ENCODE data around the gene PGM5.

The PGM5 gene

DNA sequence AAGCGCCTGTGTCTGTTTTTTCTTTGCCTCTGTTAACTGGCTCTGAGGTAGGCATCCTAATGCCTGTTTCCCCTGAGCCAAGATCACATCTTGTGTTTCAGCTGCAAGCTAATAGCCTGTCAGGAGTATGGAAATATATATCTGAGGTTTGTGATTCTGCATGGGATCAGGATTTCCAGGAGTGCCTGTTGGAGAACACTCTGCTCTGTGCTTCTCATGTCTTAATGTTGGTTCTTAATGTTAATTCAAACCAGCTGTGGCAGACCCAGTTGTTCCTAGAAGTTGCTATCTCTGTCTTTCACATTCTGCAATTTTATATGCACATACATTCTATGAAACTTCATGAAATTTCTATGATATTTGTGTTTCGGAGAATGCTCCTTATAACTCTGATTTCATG is 72.1 kb downstream of the PGM5 start:
- no peaks in the 10 kb centered on the region for H3K27me3 ChIP-seq (ENCODE audit: insufficient read depth, low read length)

DNA sequence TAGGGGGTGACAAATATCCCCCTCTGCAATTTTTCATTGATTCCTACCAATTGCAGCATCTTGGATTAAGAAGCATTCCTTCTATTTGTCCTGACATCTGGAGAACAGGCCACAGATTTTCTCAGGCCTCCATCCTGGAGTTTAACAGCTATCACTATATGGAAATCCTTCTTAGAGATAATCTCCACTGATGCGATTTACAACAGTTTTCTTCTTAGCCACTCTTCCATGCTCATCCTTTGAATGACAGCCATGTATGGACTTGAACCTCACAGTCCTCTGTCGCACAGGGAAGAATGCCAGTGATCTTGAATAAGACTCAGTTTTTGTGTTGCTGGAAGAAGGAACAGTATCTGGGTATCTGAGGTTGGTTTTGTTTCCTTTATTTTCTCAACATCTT is 73.2 kb downstream of the PGM5 start:
- no peaks in the 10 kb centered on the region for H3K9me3 ChIP-seq (ENCODE audit: low read length)
- no peak overlapping the region for H2AFZ ChIP-seq (ENCODE audit: low read depth, low read length)
- no peaks in the 10 kb centered on the region for H3K4me1 ChIP-seq (ENCODE audit: insufficient read depth, low read length)
- no peak overlapping the region for H3K4me3 ChIP-seq (ENCODE audit: low read length)
- no peaks in the 10 kb centered on the region for H3K27me3 ChIP-seq (ENCODE audit: insufficient read depth, low read length)
- H3K36me3 ChIP-seq (ENCODE audit: insufficient read depth, low read length), result no peaks in the 10 kb centered on the region

More for the DNA sequence above, 72.1 kb downstream of the PGM5 start:
- Histone ChIP-seq H2AFZ (ENCODE audit: low read depth, low read length) (no peak overlapping the region), H3K4me1 (ENCODE audit: insufficient read depth, low read length) (no peaks in the 10 kb centered on the region), H3K9me3 (ENCODE audit: low read length) (no peaks in the 10 kb centered on the region), H3K4me3 (ENCODE audit: low read length) (no peak overlapping the region), H3K36me3 (ENCODE audit: insufficient read depth, low read length) (no peaks in the 10 kb centered on the region)

DNA sequence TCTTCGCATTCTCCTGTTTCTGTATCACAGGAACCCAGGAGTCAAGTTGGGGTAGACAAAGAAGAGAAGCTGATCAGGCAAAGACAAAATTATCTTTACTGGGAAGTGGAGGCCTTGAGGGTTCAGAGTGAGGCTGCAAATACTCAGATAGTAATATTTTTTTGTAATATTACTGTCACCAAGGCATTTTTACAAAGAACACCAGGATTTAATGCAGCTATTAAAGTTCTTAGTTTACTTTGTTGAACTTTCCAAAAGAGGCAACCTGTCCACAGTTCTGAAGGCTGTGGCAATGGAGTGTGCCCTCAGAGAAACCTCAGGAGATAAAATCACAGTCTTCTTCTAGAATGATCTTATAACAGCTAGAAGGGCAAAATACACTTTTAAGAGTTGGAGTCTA is 74.9 kb downstream of the PGM5 start:
- Histone ChIP-seq H3K9me3 (ENCODE audit: low read length) (no peaks in the 10 kb centered on the region), H3K27me3 (ENCODE audit: insufficient read depth, low read length) (no peaks in the 10 kb centered on the region), H3K4me1 (ENCODE audit: insufficient read depth, low read length) (no peaks in the 10 kb centered on the region), H3K36me3 (ENCODE audit: insufficient read depth, low read length) (no peaks in the 10 kb centered on the region), H3K4me3 (ENCODE audit: low read length) (no peak overlapping the region), H2AFZ (ENCODE audit: low read depth, low read length) (no peak overlapping the region)

DNA sequence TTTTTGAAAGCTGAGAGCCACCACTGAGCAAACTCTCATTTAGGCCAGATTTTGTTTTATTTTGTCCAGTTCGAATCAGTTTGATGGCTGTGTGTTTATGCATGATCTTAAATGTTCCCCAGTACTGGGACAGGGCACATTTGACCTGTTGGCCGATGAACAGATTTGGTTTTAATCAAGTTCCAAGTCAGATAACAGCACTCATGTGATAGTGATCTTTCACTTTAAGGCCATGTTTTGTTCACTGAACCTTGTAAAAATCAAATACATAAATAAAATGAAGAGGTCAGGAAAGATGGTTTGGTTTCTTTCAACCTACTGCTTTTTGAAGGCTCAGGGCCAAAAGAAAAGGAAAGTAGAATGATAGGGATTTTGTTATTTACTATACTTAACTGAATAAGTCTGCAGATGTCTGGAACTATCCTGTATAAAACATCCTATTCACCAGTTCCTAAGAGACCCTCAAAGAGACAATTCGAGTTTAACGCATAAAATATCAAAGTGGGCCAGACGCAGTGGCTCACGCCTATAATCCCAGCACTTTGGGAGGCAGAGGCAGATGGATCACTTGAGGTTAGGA is 77.2 kb downstream of the PGM5 start:
- no peaks in the 10 kb centered on the region for H3K4me1 ChIP-seq (ENCODE audit: insufficient read depth, low read length)
- H3K4me3 ChIP-seq (ENCODE audit: low read length), result no peak overlapping the region
- no peaks in the 10 kb centered on the region for H3K9me3 ChIP-seq (ENCODE audit: low read length)
- H3K27me3 ChIP-seq (ENCODE audit: insufficient read depth, low read length), result no peaks in the 10 kb centered on the region
- H2AFZ ChIP-seq (ENCODE audit: low read depth, low read length), result no peak overlapping the region
- no peaks in the 10 kb centered on the region for H3K36me3 ChIP-seq (ENCODE audit: insufficient read depth, low read length)

DNA sequence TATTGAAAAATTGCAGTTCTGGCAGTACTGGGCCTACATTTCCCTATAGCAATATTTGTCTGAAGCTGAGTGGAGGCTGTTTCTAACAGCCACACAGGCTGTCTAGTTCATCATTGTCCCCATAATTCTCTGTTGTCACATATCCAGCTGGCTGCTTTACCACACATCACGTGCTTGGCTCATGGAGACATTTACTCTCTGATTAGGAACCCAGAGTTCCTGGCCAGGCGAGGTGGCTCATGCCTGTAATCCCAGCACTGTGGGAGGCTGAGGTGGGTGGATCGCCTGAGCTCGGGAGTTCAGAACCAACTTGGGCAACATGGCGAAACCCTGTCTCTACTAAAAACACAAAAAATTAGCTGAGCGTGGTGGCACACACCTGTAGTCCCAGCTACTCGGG is 81.4 kb downstream of the PGM5 start:
- H3K27me3 ChIP-seq (ENCODE audit: insufficient read depth, low read length), result no peaks in the 10 kb centered on the region
- H3K4me1 ChIP-seq (ENCODE audit: insufficient read depth, low read length), result no peaks in the 10 kb centered on the region
- H3K4me3 ChIP-seq (ENCODE audit: low read length), result no peak overlapping the region
- no peak overlapping the region for H2AFZ ChIP-seq (ENCODE audit: low read depth, low read length)
- no peaks in the 10 kb centered on the region for H3K9me3 ChIP-seq (ENCODE audit: low read length)
- H3K36me3 ChIP-seq (ENCODE audit: insufficient read depth, low read length), result no peaks in the 10 kb centered on the region

DNA sequence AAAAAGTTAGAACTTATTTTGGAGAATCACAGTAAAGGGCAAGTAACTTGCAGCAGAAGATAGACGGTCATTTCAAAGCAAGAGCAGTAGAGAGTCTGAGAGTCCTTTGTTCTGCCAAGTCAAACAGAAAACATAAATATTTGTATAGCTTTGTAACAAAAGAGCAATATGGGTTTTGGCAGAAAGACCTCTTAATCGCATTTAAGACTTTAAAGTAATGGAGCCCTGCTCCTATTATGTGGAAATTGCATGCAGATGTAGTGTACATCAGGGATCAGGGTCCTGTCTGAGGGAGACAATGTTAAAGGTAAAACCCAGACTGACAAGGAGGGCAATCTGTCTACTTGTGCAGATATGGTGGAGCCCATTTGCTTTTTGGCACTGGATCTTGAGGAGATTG is 87.2 kb downstream of the PGM5 start:
- no peak overlapping the region for H2AFZ ChIP-seq (ENCODE audit: low read depth, low read length)
- no peaks in the 10 kb centered on the region for H3K4me1 ChIP-seq (ENCODE audit: insufficient read depth, low read length)
- no peak overlapping the region for H3K4me3 ChIP-seq (ENCODE audit: low read length)
- H3K36me3 ChIP-seq (ENCODE audit: insufficient read depth, low read length), result no peaks in the 10 kb centered on the region
- no peaks in the 10 kb centered on the region for H3K27me3 ChIP-seq (ENCODE audit: insufficient read depth, low read length)
- H3K9me3 ChIP-seq (ENCODE audit: low read length), result no peaks in the 10 kb centered on the region

DNA sequence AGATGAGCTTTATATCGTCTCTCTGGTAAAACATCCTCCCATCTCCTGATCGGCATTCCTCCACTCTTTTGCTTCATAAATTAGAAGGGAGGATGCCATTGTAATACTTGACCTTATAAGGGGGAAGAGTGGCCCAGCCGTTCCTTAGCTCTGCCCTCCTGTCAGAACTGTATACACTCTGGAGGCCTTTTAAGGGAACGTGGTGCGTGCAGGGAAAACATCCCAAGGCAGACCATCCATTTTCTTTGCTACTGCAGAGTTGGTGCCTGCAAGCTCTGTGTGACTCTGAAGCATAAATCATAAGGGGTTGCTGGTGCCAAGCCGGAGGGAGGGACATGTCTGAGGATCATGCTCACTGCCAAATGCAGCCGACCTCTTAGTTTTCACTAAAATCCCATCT is 90.4 kb downstream of the PGM5 start:
- no peak overlapping the region for H3K4me3 ChIP-seq (ENCODE audit: low read length)
- H3K36me3 ChIP-seq (ENCODE audit: insufficient read depth, low read length), result no peaks in the 10 kb centered on the region
- no peaks in the 10 kb centered on the region for H3K9me3 ChIP-seq (ENCODE audit: low read length)
- H2AFZ ChIP-seq (ENCODE audit: low read depth, low read length), result no peak overlapping the region
- no peaks in the 10 kb centered on the region for H3K27me3 ChIP-seq (ENCODE audit: insufficient read depth, low read length)
- no peaks in the 10 kb centered on the region for H3K4me1 ChIP-seq (ENCODE audit: insufficient read depth, low read length)

DNA sequence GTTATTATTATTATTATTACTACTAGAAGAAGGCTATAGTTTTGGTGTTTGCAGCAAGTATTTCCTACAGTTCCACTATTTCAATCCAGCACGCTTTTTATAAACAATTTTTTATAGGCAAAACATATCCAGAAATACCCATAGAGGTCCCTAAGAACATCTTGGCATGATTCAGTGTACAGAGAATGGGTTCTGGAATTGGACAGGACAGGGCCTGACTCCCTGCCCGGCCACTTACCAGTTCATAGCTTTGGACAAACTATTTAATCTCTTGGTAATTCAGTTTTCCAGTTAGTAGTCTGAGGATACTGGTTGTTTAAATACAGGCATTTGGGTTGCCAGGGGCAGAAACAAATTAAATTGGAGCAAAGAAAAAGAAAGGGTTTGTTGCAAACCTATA is 91.2 kb downstream of the PGM5 start:
- no peaks in the 10 kb centered on the region for H3K4me1 ChIP-seq (ENCODE audit: insufficient read depth, low read length)
- H3K36me3 ChIP-seq (ENCODE audit: insufficient read depth, low read length), result no peaks in the 10 kb centered on the region
- H3K27me3 ChIP-seq (ENCODE audit: insufficient read depth, low read length), result no peaks in the 10 kb centered on the region
- no peaks in the 10 kb centered on the region for H3K9me3 ChIP-seq (ENCODE audit: low read length)
- no peak overlapping the region for H2AFZ ChIP-seq (ENCODE audit: low read depth, low read length)
- H3K4me3 ChIP-seq (ENCODE audit: low read length), result no peak overlapping the region

DNA sequence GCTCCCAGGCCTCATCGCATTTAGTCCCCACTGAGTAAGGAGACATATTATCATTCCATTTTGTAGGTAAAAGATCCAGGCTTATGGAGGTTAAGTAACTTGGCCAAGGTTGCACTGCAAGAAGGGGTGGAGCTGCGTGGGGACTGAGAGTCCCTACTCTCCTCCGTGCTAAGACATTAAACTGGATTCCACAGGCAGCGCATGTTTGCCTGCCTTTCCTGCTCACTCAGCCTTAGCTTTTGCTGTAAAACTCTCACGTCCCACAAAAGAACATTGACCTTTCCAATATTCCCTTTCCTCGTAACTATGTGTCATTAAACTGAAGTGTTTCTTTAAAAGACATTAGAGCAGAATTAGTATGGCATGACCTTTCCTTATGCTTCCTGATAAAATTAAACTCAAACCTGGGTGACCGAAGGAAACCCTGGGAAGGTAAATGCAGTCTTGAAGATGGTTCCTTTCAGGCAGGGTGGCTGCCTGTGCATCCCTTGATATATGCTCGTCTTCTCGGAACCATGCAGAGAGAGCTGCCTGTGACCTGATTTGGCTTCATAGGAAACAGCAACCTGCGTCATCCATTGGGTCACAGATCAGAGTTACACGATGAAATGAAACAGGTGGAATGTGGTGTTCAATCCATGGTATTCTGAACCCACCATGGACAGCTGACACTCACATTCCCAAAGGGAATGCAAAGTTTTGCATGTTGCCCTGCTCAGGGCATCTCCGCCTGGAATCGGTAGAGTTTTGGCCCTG is 98.3 kb downstream of the PGM5 start:
- H3K4me1 ChIP-seq (ENCODE audit: insufficient read depth, low read length), result no peaks in the 10 kb centered on the region
- no peak overlapping the region for H2AFZ ChIP-seq (ENCODE audit: low read depth, low read length)
- peaks cover 2% of the 10 kb centered on the region for H3K27me3 ChIP-seq (ENCODE audit: insufficient read depth, low read length)
- H3K9me3 ChIP-seq (ENCODE audit: low read length), result no peaks in the 10 kb centered on the region
- no peaks in the 10 kb centered on the region for H3K36me3 ChIP-seq (ENCODE audit: insufficient read depth, low read length)
- no peak overlapping the region for H3K4me3 ChIP-seq (ENCODE audit: low read length)

DNA sequence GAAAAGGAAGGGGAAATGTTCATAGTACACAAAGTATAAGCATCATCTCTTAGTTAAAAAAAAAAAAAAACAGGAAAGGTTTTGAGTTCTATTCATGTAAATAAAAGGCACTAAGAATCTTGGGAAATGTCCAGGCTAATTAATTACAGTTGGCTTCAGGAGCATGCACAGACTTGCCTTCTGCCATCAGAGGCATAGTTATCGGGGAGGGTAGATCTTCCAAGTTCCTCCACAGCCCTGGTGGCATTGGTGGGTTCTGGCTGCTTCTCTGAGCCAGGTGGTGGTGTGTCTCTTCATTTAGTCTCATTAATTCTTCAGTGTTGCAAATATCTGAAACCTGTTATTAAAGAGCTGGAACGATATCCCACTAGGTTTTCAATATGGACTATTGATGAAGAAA is 99.0 kb downstream of the PGM5 start:
- no peak overlapping the region for H2AFZ ChIP-seq (ENCODE audit: low read depth, low read length)
- H3K4me1 ChIP-seq (ENCODE audit: insufficient read depth, low read length), result no peaks in the 10 kb centered on the region
- no peak overlapping the region for H3K4me3 ChIP-seq (ENCODE audit: low read length)
- H3K27me3 ChIP-seq (ENCODE audit: insufficient read depth, low read length), result peaks cover 2% of the 10 kb centered on the region
- no peaks in the 10 kb centered on the region for H3K36me3 ChIP-seq (ENCODE audit: insufficient read depth, low read length)
- no peaks in the 10 kb centered on the region for H3K9me3 ChIP-seq (ENCODE audit: low read length)

DNA sequence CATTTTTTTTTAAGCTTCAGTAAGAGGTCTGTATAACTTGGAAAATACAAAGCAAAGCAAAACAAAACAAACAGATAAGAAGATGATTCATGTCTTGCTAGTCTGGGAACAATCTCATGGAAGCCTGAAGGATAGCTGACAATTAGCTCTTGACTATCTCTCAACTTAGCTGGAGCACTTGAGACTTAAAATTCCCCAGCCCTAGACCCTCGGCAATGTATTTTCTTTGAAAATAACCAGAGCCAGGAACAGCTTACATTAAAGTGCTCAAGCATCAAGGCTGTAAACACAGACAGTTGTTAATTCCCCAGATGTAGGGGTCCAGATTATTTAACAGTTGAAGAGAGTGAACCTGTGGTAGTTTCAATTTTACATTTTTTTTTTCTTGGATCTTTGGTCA is 101.4 kb downstream of the PGM5 start:
- Histone ChIP-seq H3K36me3 (ENCODE audit: insufficient read depth, low read length) (no peaks in the 10 kb centered on the region), H3K4me1 (ENCODE audit: insufficient read depth, low read length) (no peaks in the 10 kb centered on the region), H3K27me3 (ENCODE audit: insufficient read depth, low read length) (peaks cover 8% of the 10 kb centered on the region), H3K4me3 (ENCODE audit: low read length) (no peak overlapping the region), H3K9me3 (ENCODE audit: low read length) (no peaks in the 10 kb centered on the region), H2AFZ (ENCODE audit: low read depth, low read length) (no peak overlapping the region)

DNA sequence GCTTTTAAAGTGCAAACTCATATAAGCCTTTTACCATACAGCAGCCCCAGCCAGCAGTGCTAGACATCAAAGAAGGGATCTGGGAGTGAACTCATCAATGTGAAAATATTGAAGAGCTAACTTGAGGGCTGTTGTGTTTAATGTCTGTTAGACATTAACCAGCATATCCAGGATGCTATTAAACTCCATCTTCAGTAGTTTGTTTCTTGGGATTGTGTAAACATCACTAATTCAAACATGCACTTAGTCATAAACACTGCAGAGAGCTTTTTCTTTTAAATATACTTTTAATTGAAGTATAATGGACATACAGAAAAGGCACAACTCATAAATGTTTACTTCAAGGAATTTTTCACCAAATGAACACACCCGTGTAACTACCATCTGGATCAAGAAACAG is 102.5 kb downstream of the PGM5 start:
- Histone ChIP-seq H3K9me3 (ENCODE audit: low read length) (no peaks in the 10 kb centered on the region), H3K4me1 (ENCODE audit: insufficient read depth, low read length) (no peaks in the 10 kb centered on the region), H2AFZ (ENCODE audit: low read depth, low read length) (no peak overlapping the region), H3K27me3 (ENCODE audit: insufficient read depth, low read length) (peaks cover 8% of the 10 kb centered on the region), H3K4me3 (ENCODE audit: low read length) (no peak overlapping the region), H3K36me3 (ENCODE audit: insufficient read depth, low read length) (no peaks in the 10 kb centered on the region)

DNA sequence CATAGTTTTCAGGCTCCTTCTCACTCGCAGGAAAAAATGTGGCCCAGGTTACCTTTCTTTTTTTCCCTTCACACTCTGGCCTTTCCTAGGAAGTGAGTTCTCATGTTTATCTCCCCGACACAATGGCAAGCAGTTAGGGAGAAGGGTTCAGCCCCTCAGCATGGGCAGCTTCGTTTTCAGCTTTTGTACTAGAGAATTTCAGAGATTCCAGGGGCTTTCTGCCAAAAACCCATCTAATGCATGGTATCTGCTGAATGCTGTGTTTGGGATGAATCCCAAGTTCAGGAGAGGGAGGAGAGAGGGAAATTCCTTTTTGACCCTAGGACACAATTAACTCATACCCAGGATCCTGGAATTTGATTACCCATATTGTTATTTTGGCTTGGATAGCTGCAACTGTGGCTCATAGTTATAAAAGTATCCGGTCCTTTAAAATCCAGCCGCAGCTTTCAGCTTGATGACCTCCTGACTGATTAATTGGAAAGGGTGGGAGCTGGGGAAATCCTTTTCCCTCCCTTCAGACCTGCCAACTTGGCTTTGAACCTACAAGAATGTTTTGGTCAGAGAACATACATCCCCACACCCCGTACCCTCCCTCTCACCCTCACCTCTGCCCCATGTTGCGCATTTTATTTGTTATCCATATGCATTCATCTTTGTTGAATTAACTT is 105.8 kb downstream of the PGM5 start:
- Histone ChIP-seq H3K27me3 (ENCODE audit: insufficient read depth, low read length) (peaks cover 8% of the 10 kb centered on the region), H3K9me3 (ENCODE audit: low read length) (no peaks in the 10 kb centered on the region), H3K4me1 (ENCODE audit: insufficient read depth, low read length) (no peaks in the 10 kb centered on the region), H3K36me3 (ENCODE audit: insufficient read depth, low read length) (no peaks in the 10 kb centered on the region), H3K4me3 (ENCODE audit: low read length) (no peak overlapping the region), H2AFZ (ENCODE audit: low read depth, low read length) (no peak overlapping the region)

Data from neuron (in vitro differentiated cells).